Measurements from ENCODE around the gene BTBD10. TPM values are rescaled to one million over a fixed set of nuclear protein-coding genes. Genes with fewer than 3 reads are reported as not detected.

BTBD10 gene
- total and polyA plus RNA-seq, 2 donors (not counting 1 experiment from before 2014, with no cell fraction given), result 40.2 to 83.9 TPM

GRCh38 chr11:13384908-13385640 lies 77.9 kb downstream of the BTBD10 start:
- no peaks in the 10 kb centered on the region for H3K9me3 ChIP-seq (ENCODE audit: control insufficient read depth, insufficient read depth, low read depth, low read length)
- H3K4me2 ChIP-seq (ENCODE audit: extremely low read depth, insufficient read depth, low read length), result no peak overlapping the region
- no peak overlapping the region for H3K27ac ChIP-seq (ENCODE audit: insufficient read depth, low read length)
- no peak overlapping the region for H2AFZ ChIP-seq (ENCODE audit: low read length)
- H3K9ac ChIP-seq (ENCODE audit: insufficient read depth, low read length), result no peak overlapping the region
- H3K79me2 ChIP-seq (ENCODE audit: control insufficient read depth, insufficient read depth, low read length), result no peaks in the 10 kb centered on the region
- peaks cover 9% of the 10 kb centered on the region for H3K36me3 ChIP-seq (ENCODE audit: control insufficient read depth, insufficient read depth, low read length)
- no peaks in the 10 kb centered on the region for H4K20me1 ChIP-seq (ENCODE audit: control insufficient read depth, extremely low read depth, insufficient read depth, low read length)
- TF ChIP-seq EZH2 (IDR thresholded peaks at IDR 0.05; ENCODE audit: low read length, missing control alignments), result no peak
- TF ChIP-seq, protein P1, sequence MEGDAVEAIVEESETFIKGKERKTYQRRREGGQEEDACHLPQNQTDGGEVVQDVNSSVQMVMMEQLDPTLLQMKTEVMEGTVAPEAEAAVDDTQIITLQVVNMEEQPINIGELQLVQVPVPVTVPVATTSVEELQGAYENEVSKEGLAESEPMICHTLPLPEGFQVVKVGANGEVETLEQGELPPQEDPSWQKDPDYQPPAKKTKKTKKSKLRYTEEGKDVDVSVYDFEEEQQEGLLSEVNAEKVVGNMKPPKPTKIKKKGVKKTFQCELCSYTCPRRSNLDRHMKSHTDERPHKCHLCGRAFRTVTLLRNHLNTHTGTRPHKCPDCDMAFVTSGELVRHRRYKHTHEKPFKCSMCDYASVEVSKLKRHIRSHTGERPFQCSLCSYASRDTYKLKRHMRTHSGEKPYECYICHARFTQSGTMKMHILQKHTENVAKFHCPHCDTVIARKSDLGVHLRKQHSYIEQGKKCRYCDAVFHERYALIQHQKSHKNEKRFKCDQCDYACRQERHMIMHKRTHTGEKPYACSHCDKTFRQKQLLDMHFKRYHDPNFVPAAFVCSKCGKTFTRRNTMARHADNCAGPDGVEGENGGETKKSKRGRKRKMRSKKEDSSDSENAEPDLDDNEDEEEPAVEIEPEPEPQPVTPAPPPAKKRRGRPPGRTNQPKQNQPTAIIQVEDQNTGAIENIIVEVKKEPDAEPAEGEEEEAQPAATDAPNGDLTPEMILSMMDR (conservative IDR thresholded peaks at IDR 0.05 in 1 of 2, IDR thresholded peaks at IDR 0.05 in 1 of 2; ENCODE audit: low read depth in 1 of 2, low read length in 2 of 2), result peak; percentile 65 to 71
- peak; percentile 49 to 61 for DNase-seq (ENCODE audit: low read depth in 2 of 2)
- no peak overlapping the region for H3K4me3 ChIP-seq (replicated peaks in 1 of 4; ENCODE audit: control extremely low read depth in 1 of 4, insufficient read depth in 1 of 4, low read depth in 3 of 4, low read length in 4 of 4)
- no peaks in the 10 kb centered on the region for H3K4me1 ChIP-seq (ENCODE audit: control insufficient read depth, extremely low read depth, insufficient read depth, low read length)
- H3K27me3 ChIP-seq (ENCODE audit: control insufficient read depth, insufficient read depth, low read length), result no peaks in the 10 kb centered on the region

DNA sequence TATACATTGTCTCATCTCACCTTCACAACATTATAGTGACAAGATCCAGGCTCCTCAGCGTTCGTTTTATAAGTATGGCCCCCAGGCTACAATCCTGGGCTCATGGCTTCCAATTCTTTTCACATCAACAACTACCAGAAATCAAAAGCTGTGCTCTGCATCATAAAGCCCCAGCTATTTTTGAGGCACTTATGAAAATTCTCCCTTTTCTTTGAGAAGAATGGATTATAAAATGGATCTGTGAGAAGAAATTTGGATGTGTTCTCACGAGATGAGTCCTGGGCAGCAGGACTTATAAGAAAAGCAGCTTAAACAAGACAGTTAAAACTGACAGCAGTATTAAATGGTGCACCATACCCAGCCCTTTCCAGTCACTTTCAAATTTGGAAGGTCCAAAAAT lies 80.3 kb downstream of the BTBD10 start:
- Histone ChIP-seq H3K79me2 (ENCODE audit: control insufficient read depth, insufficient read depth, low read length) (no peaks in the 10 kb centered on the region), H3K36me3 (ENCODE audit: control insufficient read depth, insufficient read depth, low read length) (peaks cover 8% of the 10 kb centered on the region), H3K4me2 (ENCODE audit: extremely low read depth, insufficient read depth, low read length) (no peak overlapping the region), H3K9ac (ENCODE audit: insufficient read depth, low read length) (no peak overlapping the region), H3K9me3 (ENCODE audit: control insufficient read depth, insufficient read depth, low read depth, low read length) (no peaks in the 10 kb centered on the region), H3K4me1 (ENCODE audit: control insufficient read depth, extremely low read depth, insufficient read depth, low read length) (no peaks in the 10 kb centered on the region), H2AFZ (ENCODE audit: low read length) (no peak overlapping the region), H4K20me1 (ENCODE audit: control insufficient read depth, extremely low read depth, insufficient read depth, low read length) (no peaks in the 10 kb centered on the region), H3K4me3 (replicated peaks in 1 of 4; ENCODE audit: control extremely low read depth in 1 of 4, insufficient read depth in 1 of 4, low read depth in 3 of 4, low read length in 4 of 4) (no peak overlapping the region), H3K27ac (ENCODE audit: insufficient read depth, low read length) (no peak overlapping the region), H3K27me3 (ENCODE audit: control insufficient read depth, insufficient read depth, low read length) (no peaks in the 10 kb centered on the region)
- TF ChIP-seq, protein P1 (conservative IDR thresholded peaks at IDR 0.05 in 1 of 2, IDR thresholded peaks at IDR 0.05 in 1 of 2; ENCODE audit: low read depth in 1 of 2, low read length in 2 of 2), result no peak
- TF ChIP-seq EZH2 (IDR thresholded peaks at IDR 0.05; ENCODE audit: low read length, missing control alignments), result no peak
- DNase-seq (ENCODE audit: low read depth in 2 of 2), result no peak

GRCh38 chr11:13380731-13381130 lies 82.3 kb downstream of the BTBD10 start:
- Histone ChIP-seq H3K4me2 (ENCODE audit: extremely low read depth, insufficient read depth, low read length) (no peak overlapping the region), H3K36me3 (ENCODE audit: control insufficient read depth, insufficient read depth, low read length) (peaks cover 6% of the 10 kb centered on the region), H3K27me3 (ENCODE audit: control insufficient read depth, insufficient read depth, low read length) (no peaks in the 10 kb centered on the region), H2AFZ (ENCODE audit: low read length) (no peak overlapping the region), H3K9ac (ENCODE audit: insufficient read depth, low read length) (no peak overlapping the region), H3K4me3 (replicated peaks in 1 of 4; ENCODE audit: control extremely low read depth in 1 of 4, insufficient read depth in 1 of 4, low read depth in 3 of 4, low read length in 4 of 4) (no peak overlapping the region), H3K4me1 (ENCODE audit: control insufficient read depth, extremely low read depth, insufficient read depth, low read length) (no peaks in the 10 kb centered on the region), H3K79me2 (ENCODE audit: control insufficient read depth, insufficient read depth, low read length) (no peaks in the 10 kb centered on the region), H4K20me1 (ENCODE audit: control insufficient read depth, extremely low read depth, insufficient read depth, low read length) (no peaks in the 10 kb centered on the region), H3K27ac (ENCODE audit: insufficient read depth, low read length) (no peak overlapping the region), H3K9me3 (ENCODE audit: control insufficient read depth, insufficient read depth, low read depth, low read length) (no peaks in the 10 kb centered on the region)
- TF ChIP-seq, protein P1 (conservative IDR thresholded peaks at IDR 0.05 in 1 of 2, IDR thresholded peaks at IDR 0.05 in 1 of 2; ENCODE audit: low read depth in 1 of 2, low read length in 2 of 2), result no peak
- TF ChIP-seq EZH2 (IDR thresholded peaks at IDR 0.05; ENCODE audit: low read length, missing control alignments), result no peak
- DNase-seq (ENCODE audit: low read depth in 2 of 2), result no peak
